Measurements from ENCODE around the gene INKA2.

INKA2 gene

GRCh38 chr1:111739194-111739924 is at the start of gene INKA2:
TSS of gene INKA2 (minus strand) at chr1:111739395. CDS start at chr1:111739242, 153 bp downstream.
- no peak for DNase-seq (ENCODE audit: low read depth)

- no peak for DNase-seq (ENCODE audit: low read depth)
These were observed 47.5 kb upstream of the INKA2 start for GRCh38 chr1:111786669-111787207.

DNA sequence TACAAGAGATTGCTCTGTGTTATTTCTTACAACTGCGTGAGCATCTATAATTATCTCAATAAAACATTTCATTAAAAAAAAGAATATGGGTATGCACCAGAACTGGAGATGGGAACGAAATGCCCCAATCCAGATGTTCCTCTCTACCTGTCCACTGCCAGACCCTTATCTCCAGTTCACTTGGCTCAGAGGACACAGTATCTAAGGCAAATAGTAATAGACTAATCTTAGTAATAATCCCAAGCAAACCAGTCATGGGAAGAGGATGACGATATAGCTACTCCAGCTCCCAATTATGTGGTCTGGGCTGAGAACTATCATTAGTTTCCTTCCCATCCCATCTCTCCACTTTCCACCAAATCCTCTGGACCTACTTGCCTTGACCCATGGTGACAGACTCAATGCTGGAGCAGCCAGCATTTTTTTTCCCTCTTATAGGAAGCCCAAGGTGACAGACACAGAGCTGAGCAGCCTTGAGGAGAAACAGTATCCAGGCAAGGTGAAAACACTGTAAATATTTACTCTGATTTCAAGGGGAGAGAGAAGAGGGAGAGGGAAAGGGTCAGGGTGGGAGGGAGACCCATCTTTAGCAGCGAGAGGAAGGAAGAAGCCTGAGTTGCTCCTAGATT is 45.2 kb upstream of the INKA2 start:
- no peak for DNase-seq (ENCODE audit: low read depth)

DNA sequence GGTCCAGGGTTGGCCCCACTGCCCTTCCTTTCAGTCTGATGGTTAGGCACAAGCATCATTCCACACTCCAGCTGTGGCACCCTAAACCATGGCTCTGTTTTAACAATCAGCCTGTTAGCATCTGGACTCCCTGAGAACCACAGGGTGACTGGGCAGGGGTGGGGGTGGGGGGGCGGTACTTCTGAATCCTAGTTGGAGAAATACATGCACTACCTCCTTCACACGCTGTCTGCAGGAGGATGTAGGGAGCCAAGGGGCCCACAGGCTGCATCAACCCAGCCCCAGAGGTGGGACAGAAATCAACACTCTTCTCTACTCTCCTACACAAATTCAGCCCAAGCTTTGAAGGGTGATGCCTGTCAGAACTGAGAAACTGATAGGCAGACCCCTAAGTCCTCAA is 40.4 kb upstream of the INKA2 start:
- DNase-seq (ENCODE audit: low read depth), result no peak

- peak; percentile 27 for DNase-seq (ENCODE audit: low read depth)
These were observed 39.4 kb upstream of the INKA2 start for GRCh38 chr1:111778541-111779051.

DNA sequence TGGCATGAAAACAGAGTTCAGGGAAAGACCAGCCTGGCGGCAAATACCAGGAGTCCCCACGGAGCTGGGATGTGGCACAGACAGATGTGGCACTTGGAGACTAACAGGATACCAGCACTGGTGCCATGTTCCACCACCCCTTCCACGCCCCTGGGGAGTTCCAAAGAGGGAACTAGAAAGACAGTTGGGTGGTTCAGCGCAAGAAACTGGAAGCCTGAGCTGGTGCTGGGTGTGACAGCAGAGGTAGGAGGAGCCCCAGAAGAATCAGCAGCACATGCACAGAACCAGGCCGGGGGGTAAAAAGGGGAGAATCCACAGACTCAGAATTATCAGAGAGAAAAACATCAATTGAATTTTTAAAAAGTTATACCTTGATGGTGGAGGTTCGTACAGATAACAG is 38.9 kb upstream of the INKA2 start:
- DNase-seq (ENCODE audit: low read depth), result no peak

DNA sequence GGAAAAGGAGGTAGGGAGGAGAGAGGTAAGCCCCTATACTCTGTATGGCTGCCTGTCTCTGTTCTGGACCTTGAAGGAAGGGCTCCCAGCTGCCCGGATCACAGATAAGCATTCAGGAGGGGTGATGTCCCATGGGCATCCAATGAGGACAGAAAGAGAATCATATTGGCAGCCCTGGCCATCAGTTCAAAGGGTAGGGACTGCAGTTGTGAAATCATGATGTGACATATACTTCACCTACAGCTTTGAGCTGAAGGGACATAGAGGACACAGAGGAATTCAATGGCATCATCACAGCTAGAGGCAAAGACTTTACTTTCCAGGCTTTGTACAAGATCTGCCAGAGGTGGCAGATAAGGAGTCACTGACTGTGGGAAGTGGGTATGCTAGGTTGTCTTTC is 38.1 kb upstream of the INKA2 start:
- no peak for DNase-seq (ENCODE audit: low read depth)

DNA sequence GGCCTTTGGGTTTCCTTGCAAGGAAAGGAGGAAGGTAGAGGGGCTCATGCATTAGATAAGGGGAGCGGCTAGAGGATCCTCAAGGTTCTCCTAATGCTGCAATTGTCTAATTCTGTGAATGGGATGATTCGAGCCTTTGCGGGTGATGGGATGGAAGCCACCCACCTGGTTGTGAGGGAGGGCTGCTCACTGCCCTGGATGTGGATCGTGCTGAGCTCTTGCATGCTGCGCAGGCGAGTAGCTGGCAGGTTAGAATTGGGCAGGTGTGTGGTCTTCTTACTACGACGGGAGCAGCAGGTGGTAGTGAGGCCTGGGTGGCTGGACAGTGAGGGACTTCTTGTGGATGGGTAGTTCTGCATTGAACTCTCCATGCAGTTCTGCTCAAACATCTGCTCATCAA is 37.7 kb upstream of the INKA2 start:
- no peak for DNase-seq (ENCODE audit: low read depth)

DNA sequence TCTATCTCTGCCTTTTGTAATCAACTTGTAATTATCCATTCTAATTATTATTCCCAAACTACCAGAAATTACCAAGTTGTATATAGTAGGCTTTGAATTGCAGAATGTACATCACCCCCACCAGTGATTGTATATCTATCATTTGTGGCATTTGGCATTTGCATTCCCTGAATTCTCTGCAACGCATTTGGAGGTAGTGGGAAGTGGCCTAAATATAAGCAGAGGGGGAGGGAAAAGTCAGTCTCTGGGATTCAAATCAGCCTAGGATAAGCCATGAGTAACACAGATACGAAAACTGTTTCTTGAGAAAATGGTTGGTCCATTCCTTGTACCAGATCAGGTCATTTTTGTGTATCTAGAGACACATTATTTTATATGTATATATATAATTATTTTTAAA is 37.2 kb upstream of the INKA2 start:
- DNase-seq (ENCODE audit: low read depth), result no peak

DNA sequence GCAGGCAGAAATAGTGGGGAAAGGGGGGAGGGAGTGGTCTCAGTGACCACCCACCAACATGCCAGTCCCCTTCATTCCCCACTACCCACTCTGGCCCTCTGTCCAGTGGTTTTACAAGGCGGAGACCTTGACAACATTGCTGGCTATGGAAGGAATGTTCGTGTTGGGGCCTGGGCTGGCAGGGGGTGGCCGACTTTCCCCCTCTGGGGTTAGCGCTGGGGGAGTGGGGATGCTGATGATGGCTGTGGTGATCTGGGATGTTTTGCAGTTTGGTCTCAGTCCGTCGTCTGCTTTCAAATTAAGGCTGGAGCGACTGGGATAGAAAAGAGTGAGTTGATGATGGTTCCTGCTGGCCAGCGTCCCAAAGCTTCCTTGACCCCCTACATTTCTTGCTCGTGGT is 36.8 kb upstream of the INKA2 start:
- no peak for DNase-seq (ENCODE audit: low read depth)

GRCh38 chr1:111770916-111771315 is 31.7 kb upstream of the INKA2 start:
- no peak for DNase-seq (ENCODE audit: low read depth)

- no peak for DNase-seq (ENCODE audit: low read depth)
These were observed 30.4 kb upstream of the INKA2 start for GRCh38 chr1:111769517-111770146.

GRCh38 chr1:111768625-111769024 is 29.4 kb upstream of the INKA2 start:
- DNase-seq (ENCODE audit: low read depth), result no peak

- DNase-seq (ENCODE audit: low read depth), result no peak
These were observed 28.8 kb upstream of the INKA2 start for GRCh38 chr1:111768023-111768422.

DNA sequence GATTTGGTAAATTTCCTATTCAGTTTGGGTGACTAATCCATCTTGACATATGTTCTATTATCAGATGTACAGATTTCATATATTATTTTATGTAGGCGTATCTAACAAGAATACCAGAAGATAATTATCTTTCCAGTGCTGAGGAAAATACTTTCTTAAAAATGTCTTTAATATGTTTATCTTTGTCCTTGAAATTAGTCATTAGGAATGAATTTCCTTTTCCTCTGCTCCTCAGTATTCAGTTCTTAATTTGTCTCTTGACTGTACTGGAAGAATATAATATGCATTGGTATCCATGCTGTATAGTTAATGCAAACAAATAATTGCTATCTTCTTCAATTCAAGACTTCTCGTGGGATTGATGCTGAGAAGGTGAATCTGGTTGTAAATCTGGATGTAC is 23.1 kb upstream of the INKA2 start:
- no peak for DNase-seq (ENCODE audit: low read depth)

- DNase-seq (ENCODE audit: low read depth), result no peak
These were observed 22.5 kb upstream of the INKA2 start for GRCh38 chr1:111761717-111762116.

- no peak for DNase-seq (ENCODE audit: low read depth)
These were observed 19.2 kb upstream of the INKA2 start for GRCh38 chr1:111758373-111758772.

GRCh38 chr1:111756124-111756513 is 16.9 kb upstream of the INKA2 start:
- DNase-seq (ENCODE audit: low read depth), result no peak

DNA sequence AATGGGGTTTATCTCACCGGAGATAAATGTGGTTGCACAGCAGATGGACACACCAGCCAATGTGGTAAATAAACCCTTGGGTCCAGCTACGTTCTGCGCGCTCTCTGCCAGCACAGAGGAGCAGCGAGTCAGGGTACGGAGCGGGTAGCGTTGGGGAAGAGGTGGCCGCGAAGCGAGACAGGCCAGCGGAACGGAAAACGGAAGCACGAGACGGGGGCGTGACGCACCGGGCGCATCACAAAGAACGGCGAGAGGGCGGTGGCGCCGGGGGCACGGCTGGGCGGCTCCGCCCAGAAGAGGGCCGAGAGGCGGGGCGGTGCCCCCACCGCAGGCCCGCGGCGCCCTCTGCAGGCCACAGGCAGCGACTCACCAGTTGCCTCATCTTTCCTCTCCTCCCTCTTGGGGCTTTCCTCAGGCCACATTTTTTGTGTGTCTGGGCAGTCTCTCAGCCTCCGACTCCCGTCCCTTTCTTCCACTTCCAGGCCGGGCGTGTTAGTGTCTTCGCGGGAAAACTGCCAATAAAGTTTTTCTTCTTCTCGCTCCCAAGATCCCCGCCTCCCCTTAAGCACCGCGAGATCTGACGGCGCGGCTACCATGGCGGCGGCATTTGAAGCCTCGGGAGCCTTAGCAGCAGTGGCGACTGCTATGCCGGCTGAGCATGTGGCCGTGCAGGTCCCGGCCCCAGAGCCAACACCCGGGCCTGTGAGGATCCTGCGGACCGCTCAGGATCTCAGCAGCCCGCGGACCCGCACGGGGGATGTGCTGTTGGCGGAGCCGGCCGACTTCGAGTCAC is 16.3 kb upstream of the INKA2 start, which contains the start of gene DDX20:
DDX20 (plus strand) TSS at position 571 of the 793 bp plus-strand sequence; CDS start at position 595, 24 bp downstream.
- DNase-seq (ENCODE audit: low read depth), result peak; percentile 87

DNA sequence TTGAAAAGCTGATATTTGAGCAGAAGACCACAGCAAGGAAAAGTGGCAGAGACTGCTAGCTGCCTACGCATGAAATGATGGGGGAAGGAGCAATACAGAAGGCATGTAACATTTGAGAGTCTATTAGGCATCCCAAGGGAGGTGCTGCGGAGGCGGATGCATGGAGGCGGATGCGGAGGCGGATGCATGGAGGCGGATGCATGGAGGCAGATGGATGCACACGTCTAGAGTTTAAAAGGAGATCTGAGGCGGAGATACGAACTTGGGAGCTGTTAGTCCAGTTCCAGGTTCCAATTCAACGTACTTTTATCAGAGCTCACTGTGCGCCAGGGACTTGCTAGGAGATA is 15.8 kb upstream of the INKA2 start:
- no peak for DNase-seq (ENCODE audit: low read depth)

GRCh38 chr1:111751906-111752575 is 12.8 kb upstream of the INKA2 start:
- DNase-seq (ENCODE audit: low read depth), result no peak

DNA sequence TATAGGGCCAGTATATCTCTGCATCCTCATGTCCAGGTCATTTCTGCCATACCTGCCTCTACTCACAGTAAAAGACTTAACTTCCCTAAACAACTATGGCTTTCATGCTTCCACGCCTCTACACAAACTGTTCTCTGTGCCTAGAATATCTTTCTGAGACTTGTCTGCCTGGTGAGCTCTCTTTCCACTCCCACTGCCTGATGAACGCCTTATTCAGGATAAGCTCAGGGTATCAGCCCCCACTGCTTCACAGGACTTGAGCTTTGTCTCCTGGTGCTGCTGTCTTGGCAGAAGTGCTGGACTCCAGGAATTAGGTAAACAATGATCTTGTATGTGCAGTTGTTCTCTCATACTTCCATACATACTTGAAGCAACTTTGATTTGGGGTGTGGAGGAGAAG is 11.7 kb upstream of the INKA2 start:
- no peak for DNase-seq (ENCODE audit: low read depth)

Data from GM04503 (cell line).